T-helper 22 cell (primary cell): ENCODE data around the gene DNAJC6.
A peak's percentile ranks its signal among the peaks of the same experiment; 100 is the strongest.
"Not testable (repeated sequence)": the region's sequence is repeated elsewhere in the genome, so short reads cannot be mapped to it uniquely, and the experiment has no call there.

ENCODE experiments used
- DNase-seq: peaks from one replicate; pipeline ENCODE4 v3.0.0-alpha.2; 2020; ENCODE audit warnings: low read depth

The DNAJC6 gene

DNA sequence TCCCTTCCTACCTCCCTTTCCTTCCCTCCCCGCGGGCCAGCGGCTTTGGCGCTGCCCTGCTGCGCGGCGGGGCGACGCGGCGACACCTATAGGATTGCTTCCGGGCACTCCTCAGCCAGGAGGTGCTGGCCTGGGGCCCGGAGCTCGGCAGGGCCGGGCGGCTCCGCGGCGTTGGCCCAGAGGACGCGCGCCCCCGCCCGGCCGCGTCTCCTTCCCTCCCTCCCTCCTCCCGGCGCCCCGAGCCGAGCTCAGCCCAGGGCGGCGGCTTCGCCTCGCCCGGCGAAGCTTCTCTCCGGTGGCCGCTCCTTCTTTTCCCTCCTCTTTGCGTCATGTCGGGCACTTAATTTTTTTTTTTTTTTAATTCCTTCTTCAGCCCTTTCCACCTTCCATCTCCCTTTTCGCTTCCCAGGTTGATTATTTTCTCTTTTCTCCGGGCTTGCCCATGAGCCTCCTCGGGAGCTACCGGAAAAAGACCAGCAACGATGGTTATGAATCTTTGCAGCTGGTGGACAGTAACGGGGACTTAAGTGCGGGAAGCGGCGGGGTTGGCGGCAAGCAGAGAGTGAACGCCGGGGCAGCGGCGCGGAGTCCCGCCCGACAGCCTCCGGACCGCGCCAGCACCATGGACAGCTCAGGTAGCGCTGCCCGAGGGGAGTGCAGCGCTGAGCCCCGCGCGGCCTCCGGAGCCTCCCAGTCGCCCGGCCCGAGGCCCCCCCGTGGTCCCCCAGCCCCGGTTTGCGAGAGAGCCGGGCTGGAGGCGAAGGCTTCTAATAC lies at the start of gene DNAJC6:
TSS of gene DNAJC6 (plus strand) at position 240 of the 774 bp plus-strand sequence. CDS start at position 443, 203 bp downstream.
- DNase-seq: no peak

DNA sequence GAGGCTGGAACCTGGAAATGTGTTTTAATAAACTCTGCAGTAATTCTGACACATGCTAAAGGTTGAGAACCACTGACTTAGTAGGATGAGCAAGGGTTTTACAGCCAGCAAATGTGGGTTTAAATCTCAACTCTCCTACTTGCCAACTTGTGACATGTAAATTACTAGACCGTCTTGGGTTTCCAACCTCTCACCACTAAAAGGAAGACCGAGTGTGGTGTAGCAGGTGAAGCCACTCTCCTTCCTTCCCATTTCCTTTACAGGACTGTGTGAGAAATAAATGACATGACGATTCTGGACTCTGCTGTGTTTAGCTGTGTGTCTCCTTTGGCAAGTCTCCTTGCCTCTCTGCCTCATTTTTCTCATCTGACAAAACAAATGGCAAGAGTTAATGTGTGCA lies 49.5 kb upstream of the DNAJC6 start:
- no peak for DNase-seq

DNA sequence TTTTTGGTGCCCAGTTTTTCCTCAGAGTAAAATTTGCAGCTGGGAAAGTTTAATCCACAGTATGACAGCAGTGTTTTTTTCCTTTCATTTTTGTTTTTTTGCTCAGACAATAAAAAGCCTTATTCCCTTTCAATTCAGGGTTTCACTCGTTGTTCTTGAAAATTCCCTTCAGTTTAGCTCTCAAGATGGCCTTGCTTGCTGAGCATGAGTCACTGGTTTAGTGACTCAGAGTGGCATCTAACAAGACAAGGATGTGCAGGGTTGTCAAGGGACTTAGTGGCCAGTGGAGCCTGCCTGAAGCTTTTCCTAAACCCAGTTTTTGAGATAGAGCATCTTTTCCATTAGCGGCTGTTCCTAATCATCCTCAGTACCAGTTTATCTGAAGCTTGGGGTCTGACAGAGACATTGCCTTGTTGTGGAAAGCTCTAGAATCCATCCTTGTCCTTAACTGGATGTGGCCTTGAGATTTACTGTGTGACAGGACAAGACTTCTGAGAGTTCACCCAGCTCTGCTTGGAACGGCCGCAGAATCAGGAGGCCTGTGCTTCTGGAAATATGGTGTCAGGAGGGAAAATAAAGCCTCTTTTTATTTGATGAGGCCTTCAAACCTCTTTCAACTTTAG lies 48.4 kb upstream of the DNAJC6 start:
- no peak for DNase-seq

DNA sequence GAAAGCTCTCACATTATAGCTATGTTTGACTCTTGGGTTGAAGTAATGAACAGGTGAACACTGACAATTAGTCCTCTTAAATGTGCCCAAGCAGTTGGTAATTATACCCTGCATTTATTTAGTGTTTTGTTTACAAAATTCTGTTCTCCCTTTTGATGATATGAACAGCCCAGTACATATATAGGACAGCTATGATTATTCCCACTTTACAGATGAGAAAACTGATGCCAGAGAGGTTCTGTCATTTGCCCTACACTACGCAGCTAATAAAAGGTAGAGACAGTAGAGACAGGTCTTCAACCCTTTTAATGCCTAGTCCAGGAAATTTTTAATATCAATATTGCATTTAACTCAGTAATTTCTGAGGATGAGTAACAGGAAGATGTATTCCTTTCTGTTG lies 46.1 kb upstream of the DNAJC6 start:
- DNase-seq: no peak

DNA sequence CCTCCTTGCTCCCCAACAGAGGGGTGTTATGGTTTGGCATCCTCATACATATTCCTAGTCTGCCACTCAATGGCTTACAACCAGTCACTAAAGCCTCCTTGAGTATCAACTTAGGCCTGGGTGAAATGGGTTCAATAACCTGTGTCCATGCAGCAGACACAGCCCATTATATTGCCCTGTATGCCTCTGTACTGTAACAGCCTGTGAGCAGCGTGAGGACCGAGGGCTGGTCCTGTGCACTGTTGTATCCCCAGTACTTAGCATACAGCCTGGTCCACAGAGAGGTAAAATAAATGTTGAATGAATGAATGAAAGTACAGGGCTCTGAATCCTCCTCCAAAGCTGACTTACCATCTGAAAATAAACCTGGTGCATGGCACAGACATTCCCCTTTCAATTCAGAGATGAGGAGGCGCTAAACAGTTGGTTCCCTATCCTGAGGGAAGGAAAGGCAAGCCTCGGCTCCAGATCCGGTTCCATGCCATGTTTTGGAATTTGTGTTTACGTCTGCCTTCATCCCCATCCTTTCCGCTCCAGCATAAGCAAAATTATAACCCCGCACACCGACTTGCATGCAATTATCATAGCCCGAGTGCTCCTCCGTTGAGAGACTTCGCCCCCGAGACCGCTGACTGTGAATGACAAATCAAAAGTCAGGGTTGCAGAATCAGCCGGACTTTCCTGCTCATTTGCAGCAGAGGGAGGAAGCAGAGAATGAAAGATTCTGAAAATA lies 45.0 kb upstream of the DNAJC6 start:
- DNase-seq: no peak

DNA sequence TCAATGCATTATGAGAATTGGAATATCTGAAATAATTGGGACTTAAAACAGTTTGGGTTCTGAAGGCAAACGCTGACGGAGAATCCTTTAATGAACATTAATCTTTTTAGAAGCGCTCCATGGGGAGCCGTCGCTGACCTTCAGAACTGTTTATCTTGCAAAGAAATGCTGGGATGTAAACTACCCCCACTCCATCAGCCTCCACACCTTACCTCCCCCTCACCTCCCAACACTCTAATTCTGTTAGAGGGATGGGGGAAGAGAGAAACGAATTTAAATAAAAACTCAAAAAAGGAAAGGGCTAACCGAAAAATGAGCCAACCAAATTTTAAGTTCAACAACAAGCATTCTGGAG lies 44.1 kb upstream of the DNAJC6 start:
- no peak for DNase-seq

DNA sequence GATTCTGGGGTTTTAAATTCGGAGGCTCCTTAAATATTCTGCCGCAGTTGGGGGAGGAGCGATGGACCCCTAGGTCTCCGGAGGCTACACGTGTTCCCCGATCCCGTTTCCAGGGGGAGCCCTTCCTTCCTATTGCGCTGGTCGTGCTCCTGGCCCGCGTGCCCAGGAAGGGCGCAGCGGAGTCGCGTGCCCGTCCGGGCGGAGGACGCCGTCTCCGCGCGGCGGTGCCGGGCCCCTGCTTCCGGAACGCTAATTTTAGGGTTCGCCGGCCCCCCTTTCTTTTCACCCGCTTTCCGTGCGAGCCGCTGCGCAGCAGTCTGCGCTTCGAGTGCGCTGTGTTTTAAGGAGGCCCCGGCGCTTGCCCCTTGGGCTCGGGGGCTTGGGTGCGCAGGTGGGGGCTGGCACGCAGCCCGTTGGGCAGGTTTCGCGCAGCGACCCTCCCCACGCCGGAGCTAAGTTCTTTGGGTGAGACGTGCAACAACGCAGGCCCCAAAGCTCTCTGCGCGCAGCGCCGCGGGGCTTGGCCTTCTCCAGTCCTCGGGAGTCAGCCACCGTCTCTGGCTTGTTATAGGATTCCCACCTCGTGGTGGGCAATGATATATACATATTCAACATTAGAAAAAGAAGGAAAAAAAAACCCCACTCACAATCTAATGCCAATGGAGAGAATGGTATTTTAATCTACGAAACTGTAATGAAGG lies 43.5 kb upstream of the DNAJC6 start:
- peak; percentile 6 for DNase-seq

DNA sequence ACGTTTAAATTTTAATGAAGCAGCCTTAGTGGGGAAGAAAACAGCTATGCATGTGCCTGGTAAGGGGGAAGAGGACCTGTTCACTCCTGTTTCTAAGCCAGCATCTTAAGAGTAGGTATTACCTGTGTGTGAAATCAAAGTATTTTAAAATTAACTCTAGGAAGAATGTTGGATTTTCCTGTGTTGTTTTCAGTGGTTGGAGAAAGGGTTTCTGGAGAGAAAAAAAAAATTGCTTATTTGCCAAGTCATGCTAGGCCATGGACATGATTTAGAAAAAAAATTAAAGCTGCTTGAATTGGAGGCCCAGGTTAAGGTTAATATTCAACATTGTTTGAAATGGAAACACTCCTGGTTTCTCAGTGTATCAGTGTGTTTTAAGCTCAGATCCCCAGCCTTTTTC lies 42.9 kb upstream of the DNAJC6 start:
- DNase-seq: no peak

DNA sequence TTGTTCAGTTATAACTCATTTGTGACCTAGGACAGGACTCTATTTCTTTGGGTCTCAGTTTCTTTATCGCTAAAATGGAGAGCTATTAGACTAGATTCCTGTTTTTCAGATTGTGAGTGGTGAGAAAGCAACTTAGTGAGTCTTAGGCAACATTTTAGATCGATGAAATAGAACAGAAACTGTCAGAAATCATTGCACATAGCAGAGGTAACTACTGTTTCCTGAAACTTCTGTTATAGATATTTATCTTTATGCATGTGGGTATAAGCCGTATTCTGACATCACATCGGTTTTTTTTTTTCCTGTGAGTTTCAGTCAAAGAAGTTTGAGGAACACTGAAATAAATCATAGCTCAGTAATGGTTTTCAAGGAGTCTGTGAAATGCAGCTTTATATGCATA lies 42.1 kb upstream of the DNAJC6 start:
- no peak for DNase-seq

DNA sequence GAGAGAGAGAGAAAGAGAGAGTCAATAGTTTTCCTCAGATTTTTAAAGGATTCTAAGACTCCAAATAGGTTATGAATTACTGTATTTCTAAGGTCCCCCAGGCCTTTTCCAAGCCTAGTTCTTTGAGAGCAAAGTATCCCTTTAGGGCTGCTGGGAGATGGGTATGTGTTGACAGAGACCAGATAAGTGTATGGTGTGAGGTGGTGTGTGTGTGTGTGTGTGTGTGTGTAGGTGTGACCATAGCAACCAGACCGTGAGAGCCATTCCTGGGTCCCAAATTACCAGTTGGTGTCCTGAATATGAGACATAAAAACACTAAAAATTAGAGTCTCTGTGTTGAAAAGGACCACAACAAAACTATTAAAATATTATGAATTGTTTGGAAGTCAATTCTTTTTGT lies 41.7 kb upstream of the DNAJC6 start:
- DNase-seq: no peak

DNA sequence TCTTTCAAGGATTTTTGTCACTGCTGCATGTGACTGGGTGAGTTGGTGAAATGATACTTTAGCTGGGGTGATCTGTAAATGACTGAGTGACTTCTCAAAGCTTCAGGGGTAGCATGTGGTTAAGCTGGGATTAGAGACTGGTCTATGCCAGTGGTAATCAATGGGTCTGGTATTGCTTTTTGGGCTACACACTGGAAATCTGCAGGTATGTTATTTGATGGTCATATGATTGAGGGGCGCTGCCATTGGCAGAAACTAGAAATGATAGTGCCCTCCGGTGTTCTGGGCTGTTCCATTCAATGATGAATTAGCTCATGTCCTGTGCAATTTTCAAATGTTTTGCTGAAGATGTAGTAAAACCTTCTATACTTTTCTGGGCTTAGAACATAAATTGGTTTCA lies 39.7 kb upstream of the DNAJC6 start:
- no peak for DNase-seq

DNA sequence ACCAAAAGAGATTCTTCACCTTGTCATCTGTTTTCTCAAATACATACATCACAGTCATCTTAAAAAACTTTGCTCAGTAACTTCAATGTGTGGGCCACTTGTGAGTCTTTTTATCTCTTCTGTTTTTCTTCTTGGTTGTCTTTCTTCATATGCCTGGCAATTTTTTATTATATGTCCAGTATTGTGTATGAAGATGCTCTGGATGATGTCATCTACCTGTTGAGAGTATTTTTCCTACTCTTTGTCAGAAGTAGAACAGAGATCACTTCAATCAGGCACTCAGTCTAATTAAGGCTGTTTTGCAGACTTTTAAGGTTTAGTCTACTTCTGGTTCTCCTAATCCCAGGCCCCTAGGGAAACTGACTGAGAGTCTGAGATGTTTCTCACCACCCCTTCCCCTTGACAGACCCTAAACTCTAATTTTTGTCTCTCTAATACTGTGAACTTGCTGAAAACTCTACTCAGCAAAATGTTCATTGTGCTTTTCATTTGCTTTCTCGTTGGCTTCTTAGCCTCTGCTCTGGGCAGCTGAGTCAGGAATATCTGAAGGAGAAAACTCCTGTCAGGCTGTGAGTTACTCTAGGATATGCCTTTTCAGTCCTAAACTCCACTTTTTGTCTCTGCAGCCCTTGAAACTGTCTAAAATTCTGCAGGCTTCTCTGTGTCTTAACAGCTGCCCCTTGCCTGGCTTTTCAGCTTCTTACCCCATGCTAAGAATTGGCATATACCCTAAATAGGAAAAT lies 33.0 kb upstream of the DNAJC6 start:
- no peak for DNase-seq

DNA sequence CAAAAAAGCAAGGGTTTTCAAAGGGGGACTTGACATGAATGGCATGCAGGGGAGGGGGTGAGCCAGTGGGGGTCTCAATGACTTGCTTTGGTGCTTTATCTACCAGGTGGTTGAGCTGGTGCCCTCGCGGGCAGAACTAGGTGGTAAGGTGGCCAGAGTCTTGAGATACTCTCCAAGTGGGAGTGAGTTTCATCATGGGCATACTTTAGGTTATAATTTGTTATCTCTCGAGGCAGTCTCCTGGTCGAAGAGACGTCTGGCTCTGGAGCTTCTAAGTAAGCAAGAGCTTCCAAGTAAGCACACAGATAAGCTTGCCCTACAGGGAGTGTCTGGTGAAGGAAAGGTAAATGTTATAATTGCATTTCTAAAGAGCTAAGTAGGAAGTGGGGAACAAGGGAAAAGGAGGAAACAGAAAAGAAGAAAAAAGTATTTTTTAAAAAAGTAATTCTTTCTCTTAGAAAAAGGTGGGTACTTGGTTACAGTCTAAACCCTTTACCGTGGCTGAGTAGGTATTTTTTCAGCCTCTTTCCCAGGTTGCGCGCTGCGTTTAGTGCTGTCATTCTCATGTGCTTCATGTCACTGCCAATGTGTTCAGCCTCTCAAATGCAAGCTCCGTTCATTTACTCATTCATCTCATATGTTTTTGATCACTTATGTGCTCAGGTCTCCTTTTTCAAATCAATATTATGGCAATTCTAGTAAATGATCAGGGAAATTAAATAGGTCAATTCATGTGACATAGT lies 31.6 kb upstream of the DNAJC6 start:
- no peak for DNase-seq

DNA sequence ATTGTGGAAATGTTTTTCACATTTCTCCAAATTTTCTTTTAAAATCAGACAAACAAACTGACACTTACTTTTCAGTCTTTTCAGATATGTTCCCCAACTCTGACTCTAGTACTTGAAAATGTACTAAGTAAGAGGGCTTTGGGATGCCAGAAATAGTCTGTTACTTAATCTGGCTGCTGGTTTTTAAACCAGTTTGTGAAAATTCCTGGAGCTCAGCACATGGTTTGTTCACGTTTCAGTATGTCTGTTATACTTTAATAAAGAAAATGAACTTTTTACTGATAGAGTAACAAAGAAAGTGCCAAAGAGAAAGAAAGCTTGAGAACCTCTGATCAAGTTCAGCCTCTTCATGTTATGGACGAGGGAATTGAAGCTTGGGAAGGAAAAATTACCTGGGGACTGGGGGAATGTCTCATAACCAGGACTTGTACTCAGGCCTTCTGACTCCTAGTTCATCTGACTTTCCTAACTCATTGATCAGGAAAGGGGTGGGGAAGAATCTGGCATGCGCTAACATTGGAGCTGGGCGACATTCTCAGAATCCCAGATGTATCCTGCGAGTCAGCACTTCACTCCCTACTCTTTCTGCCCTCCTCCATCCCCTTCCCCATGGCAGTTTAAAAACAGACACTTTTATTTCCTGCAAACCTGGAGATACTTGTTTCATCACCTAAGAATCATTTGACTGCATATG lies 30.8 kb upstream of the DNAJC6 start:
- no peak for DNase-seq

DNA sequence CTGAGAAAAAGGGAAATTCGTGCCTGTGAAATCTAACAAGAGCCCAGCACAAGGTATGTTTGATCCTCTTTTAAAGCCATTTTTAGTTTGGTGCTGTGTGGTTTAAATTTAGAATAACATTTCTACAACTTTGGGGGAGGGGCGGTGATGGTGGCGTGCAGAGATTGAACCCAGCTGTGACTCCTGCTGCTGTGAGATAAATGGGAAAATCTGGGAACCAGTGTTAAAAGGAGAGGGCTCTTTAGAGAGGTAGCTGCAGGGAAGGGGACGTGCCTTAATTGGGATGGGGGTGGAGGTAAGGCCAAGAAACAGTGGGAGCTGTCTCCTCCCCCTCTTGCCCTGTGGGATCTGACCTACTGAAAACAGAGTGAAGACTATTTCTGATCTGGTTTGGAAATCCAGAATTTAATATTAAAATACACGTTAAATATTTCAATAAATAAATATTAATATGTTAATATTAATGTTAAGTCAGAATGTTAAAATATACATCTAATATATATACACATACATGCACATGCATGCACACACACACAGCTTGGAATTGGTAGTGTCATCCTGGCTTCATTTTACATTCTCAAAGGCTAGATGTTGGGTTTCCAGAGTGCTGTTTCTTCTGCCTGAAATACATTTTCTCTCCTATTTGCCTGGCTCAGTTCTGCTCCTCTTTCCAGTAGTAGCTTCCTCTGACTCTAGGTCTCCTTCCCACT lies 30.1 kb upstream of the DNAJC6 start:
- no peak for DNase-seq

DNA sequence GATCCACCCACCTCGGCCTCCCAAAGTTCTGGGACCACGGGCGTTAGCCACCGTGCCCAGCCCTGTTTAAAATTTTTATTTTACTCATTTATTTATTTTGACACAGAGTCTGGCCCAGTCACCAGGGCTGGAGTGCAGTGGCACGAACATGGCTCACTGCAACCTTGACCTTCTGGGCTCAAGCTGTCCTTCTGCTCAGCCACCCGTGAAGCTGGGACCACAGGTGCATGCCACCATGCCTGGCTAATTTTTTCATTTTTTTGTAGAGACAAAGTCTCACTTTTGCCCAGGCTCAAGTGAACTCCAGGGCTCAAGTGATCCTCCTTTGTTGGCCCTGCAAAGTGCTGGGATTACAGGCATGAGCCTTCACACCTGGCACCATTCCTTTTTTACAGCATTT lies 27.5 kb upstream of the DNAJC6 start:
- DNase-seq: no peak

DNA sequence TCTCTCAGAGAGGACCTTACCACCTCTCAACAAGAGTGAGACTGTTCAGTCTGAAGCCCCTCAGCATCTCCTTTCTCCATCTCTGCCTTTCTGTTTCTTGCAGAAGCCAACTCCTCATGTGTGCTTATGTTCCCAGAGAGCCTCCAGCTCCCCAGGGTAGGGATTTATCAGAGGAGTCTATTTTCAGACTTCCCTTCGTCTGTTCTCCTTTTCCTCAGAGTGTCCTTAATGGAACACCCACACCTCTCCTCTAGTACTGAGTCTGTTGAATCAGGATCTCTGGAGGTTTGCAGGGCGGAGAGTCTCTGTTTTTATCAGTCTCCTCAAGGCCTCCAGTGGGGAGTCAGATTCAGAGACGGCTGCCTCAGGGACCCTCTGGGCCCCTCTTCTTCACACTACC lies 25.1 kb upstream of the DNAJC6 start:
- DNase-seq: no peak

DNA sequence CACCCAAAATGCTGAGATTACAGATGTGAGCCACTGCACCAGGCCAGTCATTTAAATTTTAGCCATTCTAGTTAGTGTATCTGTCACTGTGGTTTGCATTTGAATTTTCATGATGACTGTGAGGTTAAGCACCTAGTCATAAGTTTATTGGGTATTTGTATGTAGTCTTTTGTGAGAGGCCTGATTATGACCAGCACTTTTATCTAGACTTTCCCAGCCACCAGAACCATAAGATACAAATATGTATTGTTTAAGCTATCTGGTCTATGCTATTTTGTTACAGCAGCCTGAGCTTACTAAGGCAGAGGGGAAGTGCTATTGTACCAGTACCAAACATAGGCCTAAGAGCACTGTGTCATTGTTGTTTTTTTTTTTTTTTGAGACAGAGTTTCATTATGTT lies 19.9 kb upstream of the DNAJC6 start:
- DNase-seq: no peak

DNA sequence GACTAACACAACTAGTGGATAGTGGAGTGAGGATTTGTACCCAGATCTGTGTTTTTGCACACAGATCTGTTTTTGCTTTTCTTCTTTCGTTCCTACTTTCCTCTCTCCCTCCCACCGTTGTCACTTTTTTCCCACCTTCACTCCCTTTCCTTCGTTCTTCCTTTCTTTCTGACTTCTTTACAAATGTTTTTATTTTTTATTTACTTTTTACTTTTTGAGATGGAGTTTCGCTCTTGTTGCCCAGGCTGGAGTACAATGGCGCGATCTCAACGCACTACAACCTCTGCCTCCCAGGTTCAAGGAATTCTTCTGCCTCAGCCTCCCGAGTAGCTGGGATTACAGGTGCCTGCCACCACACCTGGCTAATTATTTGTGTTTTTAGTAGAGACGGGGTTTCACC lies 17.5 kb upstream of the DNAJC6 start:
- not testable (repeated sequence) for DNase-seq
